ENCODE measurements around the gene PCSK4.
"Not testable (repeated sequence)": the region's sequence is repeated elsewhere in the genome, so short reads cannot be mapped to it uniquely, and the experiment has no call there.

Gene PCSK4

DNA sequence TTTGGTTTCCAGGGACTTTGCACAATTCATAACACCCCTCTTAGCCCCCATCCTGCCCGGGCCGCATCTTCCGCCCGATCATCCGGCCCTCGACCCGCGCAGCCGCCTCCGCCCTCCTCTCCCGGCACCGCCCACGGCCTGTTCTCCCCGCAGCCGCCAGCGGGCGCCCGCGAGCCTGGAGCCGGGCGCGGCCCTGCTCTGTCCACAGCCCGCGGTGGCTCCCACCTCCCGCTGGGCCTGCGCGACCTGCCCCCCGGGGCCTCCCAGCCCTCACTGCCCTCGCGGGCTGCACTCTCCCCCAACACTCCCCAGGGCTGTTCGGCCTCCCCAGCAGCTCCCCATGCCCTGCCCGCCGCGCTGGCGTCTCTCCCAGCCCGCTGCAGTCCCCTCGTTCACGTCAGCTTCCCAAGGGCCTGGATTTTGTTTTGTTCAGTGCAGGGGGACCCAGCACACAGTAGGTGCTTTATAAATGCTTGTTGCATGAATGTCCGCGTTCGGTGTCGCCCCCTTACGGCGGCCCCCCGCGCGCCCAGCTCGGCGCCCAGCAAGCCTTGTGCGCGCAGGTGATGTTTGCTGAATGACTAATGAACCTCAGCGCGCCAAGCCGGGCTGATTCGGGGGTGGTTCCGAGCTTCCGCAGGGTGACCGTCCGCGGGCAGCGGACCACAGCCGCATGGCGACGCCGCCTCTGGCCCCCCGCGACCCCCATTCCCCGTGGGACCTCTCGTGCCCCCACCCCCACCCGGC lies 44.8 kb downstream of the PCSK4 start:
- H3K9me3 Mint-ChIP-seq: no peaks in the 10 kb centered on the region
- peaks cover 35% of the 10 kb centered on the region for H3K27me3 Mint-ChIP-seq
- H3K27ac Mint-ChIP-seq: peak overlapping the region; percentile 86
- peaks cover 29% of the 10 kb centered on the region for H3K36me3 Mint-ChIP-seq (ENCODE audit: low read depth)
- DNase-seq: peak; percentile 89
- H3K4me3 Mint-ChIP-seq: peak overlapping the region; percentile 69
- H3K4me1 Mint-ChIP-seq (ENCODE audit: low read depth): peaks cover 44% of the 10 kb centered on the region

DNA sequence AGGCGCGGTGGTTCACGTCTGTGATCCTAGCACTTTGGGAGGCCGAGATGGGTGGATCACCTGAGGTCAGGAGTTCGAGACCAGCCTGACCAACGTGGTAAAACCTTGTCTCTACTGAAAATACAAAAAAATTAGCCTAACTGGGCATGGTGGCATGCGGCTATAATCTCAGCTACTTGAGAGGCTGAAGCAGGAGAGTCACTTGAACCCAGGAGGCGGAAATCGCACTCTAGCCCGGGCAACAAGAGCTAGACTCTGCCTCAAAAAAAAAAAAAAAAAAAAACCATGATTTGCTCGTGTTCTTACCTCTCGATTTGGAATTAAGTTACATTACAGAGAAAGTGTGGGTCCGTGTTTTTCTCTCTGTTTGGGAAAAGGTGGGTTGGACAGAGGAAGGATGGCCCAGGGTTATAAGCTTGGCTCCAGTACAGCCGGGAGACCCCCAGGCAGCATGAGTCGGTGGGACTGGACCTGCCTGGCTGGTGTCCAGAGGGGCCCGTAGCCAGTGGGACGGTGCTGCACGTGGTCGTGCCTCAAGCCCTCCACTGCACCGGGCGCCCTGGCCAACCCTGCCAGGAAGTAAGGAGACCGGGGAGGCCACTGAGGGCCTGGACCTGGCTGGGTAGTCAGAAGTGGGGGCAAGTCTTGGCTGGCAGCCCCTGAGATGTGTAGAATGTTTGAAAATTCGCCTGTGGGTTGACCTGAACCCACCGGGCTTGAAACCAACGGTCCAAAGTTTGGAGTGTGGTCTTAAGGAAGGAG lies 48.3 kb downstream of the PCSK4 start:
- Mint-ChIP-seq H3K36me3 (ENCODE audit: low read depth) (peaks cover 52% of the 10 kb centered on the region), H3K9me3 (no peaks in the 10 kb centered on the region), H3K27me3 (peaks cover 7% of the 10 kb centered on the region), H3K27ac (peak overlapping the region; percentile 100), H3K4me1 (ENCODE audit: low read depth) (peaks cover 52% of the 10 kb centered on the region), H3K4me3 (peak overlapping the region; percentile 98)
- DNase-seq: no peak

DNA sequence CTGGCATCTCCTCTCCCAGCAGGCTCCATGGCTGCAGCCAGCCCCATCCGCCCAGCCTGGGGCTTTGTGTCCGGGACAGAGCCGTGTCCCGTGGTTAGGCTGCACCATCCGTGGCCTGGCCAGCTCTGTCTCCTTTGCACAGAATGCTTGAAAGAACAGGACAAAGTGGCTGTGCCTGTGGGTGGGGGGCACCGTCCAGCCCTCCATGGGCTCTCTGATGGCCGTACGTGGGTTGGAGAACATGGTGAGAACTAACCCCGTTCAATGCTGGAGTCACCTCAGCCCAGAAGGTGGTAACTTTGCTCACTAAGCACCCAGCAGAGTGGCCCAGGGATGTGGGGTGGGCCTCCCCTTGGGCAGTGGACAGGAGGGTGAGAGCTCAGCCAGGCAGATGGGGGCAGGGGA lies 49.1 kb downstream of the PCSK4 start:
- peaks cover 52% of the 10 kb centered on the region for H3K36me3 Mint-ChIP-seq (ENCODE audit: low read depth)
- peak overlapping the region; percentile 100 for H3K27ac Mint-ChIP-seq
- H3K9me3 Mint-ChIP-seq: no peaks in the 10 kb centered on the region
- H3K27me3 Mint-ChIP-seq: peaks cover 4% of the 10 kb centered on the region
- peaks cover 50% of the 10 kb centered on the region for H3K4me1 Mint-ChIP-seq (ENCODE audit: low read depth)
- no peak for DNase-seq
- H3K4me3 Mint-ChIP-seq: peak overlapping the region; percentile 98

DNA sequence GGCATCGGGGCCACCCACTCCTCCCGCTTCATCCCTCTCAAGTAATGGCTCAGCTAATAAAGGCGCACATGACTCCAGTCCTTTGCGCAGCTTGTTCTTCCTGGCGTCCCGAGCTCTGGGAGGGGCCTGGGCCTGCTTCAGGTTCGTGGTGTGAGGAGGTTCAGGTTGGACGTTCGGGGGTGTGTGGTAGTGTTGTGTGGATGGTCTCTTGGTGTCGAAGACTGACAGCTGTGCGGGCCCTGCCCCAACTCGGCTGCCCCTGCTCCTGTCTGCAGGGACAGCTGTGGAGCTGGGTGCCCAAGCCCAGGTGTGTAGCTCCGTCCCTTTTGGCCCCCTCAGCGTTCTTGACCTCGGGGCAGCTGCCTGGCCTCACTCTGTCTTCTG lies 49.7 kb downstream of the PCSK4 start:
- peaks cover 2% of the 10 kb centered on the region for H3K27me3 Mint-ChIP-seq
- H3K27ac Mint-ChIP-seq: peak overlapping the region; percentile 100
- H3K9me3 Mint-ChIP-seq: no peaks in the 10 kb centered on the region
- peak overlapping the region; percentile 98 for H3K4me3 Mint-ChIP-seq
- no peak for DNase-seq
- H3K36me3 Mint-ChIP-seq (ENCODE audit: low read depth): peaks cover 57% of the 10 kb centered on the region
- H3K4me1 Mint-ChIP-seq (ENCODE audit: low read depth): peaks cover 48% of the 10 kb centered on the region

GRCh38 chr19:1439525-1440417 lies 50.4 kb downstream of the PCSK4 start:
- H3K4me3 Mint-ChIP-seq: peak overlapping the region; percentile 98
- not testable (repeated sequence) for DNase-seq, H3K27me3 Mint-ChIP-seq, H3K9me3 Mint-ChIP-seq
- H3K27ac Mint-ChIP-seq: peak overlapping the region; percentile 100
- H3K4me1 Mint-ChIP-seq (ENCODE audit: low read depth): peaks cover 43% of the 10 kb centered on the region
- H3K36me3 Mint-ChIP-seq (ENCODE audit: low read depth): peaks cover 62% of the 10 kb centered on the region

DNA sequence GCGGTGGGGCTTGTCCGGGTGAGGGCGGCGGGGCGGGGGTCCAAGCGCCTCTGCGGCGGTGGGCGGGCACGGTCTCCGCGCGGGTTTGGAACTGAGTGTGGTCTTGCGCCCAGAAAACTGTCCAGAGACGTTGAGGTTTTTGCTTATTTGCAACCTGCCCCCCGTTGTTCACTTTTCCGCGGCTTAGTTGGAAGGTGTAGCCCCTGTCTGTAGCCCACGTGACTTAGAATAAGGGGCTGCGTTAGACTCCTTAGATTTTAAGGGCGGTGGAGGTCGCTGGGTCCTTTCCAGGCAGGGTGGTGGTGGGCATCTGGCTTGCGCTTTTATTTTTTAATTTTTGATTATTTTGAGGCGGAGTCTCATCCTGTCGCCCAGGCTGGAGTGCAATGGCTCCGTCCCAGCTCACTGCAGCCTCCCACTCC lies 51.2 kb downstream of the PCSK4 start:
- H3K9me3 Mint-ChIP-seq: no peaks in the 10 kb centered on the region
- H3K4me3 Mint-ChIP-seq: peak overlapping the region; percentile 98
- peaks cover 67% of the 10 kb centered on the region for H3K36me3 Mint-ChIP-seq (ENCODE audit: low read depth)
- peaks cover 37% of the 10 kb centered on the region for H3K4me1 Mint-ChIP-seq (ENCODE audit: low read depth)
- no peak for DNase-seq
- H3K27me3 Mint-ChIP-seq: no peaks in the 10 kb centered on the region
- H3K27ac Mint-ChIP-seq: peak overlapping the region; percentile 100

- Mint-ChIP-seq H3K27me3 (no peaks in the 10 kb centered on the region), H3K4me3 (peak within 1 kb of the TSS; percentile 98), H3K27ac (peak within 1 kb of the TSS; percentile 100), H3K36me3 (ENCODE audit: low read depth) (peaks cover 68% of the 10 kb centered on the region), H3K4me1 (ENCODE audit: low read depth) (peaks cover 36% of the 10 kb centered on the region), H3K9me3 (no peaks in the 10 kb centered on the region)
- peak; percentile 96 for DNase-seq
These were observed 51.9 kb downstream of the PCSK4 start, which contains the start of gene RPS15 for GRCh38 chr19:1438035-1438932. TSS of gene RPS15 (plus strand) at chr19:1438396. CDS start at chr19:1438426, 30 bp downstream.

DNA sequence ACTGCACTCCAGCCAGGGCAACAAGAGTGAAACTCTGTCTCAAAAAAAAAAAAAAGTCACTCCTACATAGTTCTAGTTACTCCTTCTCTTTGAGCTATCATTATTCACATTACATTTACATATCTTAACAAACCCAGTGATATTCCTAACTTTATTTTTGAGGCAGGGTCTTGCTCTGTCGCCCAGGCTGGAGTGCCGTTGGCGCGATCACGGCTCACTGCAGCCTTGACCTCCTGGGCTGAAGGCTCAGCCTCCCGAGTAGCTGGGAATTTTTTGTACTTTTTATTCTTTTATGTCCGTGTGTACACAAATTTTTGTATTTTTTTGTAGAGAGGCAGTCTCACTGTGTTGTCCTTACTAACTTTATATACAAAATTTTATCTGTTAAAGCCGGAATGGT lies 52.5 kb downstream of the PCSK4 start:
- Mint-ChIP-seq H3K4me1 (ENCODE audit: low read depth) (peaks cover 34% of the 10 kb centered on the region), H3K4me3 (peak overlapping the region; percentile 98), H3K27me3 (no peaks in the 10 kb centered on the region), H3K9me3 (no peaks in the 10 kb centered on the region), H3K27ac (peak overlapping the region; percentile 100), H3K36me3 (ENCODE audit: low read depth) (peaks cover 68% of the 10 kb centered on the region)
- DNase-seq: no peak

- Mint-ChIP-seq H3K4me1 (ENCODE audit: low read depth) (peaks cover 17% of the 10 kb centered on the region), H3K36me3 (ENCODE audit: low read depth) (peaks cover 67% of the 10 kb centered on the region), H3K27ac (no peak overlapping the region), H3K4me3 (no peak overlapping the region), H3K27me3 (no peaks in the 10 kb centered on the region), H3K9me3 (no peaks in the 10 kb centered on the region)
- no peak for DNase-seq
These were observed 54.7 kb downstream of the PCSK4 start for GRCh38 chr19:1435378-1435989.

DNA sequence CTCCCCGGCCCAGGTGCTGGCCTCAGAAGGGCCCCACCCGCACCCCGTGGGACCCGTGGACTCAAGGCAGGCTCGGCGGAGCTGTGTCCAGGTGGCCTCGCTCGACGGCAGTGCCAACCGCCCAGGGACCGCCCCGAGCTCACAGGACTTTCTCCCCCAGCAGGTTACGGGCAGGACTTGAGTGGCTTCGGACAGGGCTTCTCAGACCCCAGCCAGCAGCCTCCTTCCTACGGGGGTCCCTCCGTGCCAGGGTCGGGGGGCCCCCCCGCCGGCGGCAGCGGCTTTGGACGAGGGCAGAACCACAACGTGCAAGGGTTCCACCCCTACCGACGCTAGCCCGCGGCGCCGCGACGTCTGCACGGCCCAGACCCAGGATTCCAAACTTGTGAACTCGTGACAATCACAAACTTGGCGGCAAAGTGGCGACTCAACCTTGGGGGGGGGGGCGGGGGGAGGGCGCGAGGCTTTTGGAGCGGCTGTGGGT lies 55.5 kb downstream of the PCSK4 start:
- H3K9me3 Mint-ChIP-seq: no peaks in the 10 kb centered on the region
- H3K27me3 Mint-ChIP-seq: no peaks in the 10 kb centered on the region
- H3K4me1 Mint-ChIP-seq (ENCODE audit: low read depth): peaks cover 8% of the 10 kb centered on the region
- H3K4me3 Mint-ChIP-seq: no peak overlapping the region
- H3K27ac Mint-ChIP-seq: no peak overlapping the region
- peaks cover 66% of the 10 kb centered on the region for H3K36me3 Mint-ChIP-seq (ENCODE audit: low read depth)
- no peak for DNase-seq

DNA sequence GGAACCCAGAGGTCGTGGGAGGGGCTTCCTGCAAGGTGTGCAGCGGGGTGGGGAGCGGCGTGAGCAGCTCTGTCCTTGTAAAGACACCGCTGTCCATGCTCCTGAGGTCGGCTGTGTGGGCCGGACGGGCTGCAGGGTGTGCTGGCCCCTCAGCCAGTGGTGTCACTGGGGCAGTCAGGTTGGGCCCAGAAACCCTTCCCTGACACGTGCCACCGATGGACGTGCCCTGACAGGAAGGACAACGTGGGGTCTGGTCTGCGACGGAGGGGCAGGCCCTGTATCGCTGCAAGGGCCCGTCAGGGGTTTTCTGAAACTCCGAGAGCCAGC lies 56.1 kb downstream of the PCSK4 start:
- peaks cover 7% of the 10 kb centered on the region for H3K4me1 Mint-ChIP-seq (ENCODE audit: low read depth)
- no peaks in the 10 kb centered on the region for H3K9me3 Mint-ChIP-seq
- DNase-seq: no peak
- no peak overlapping the region for H3K27ac Mint-ChIP-seq
- no peak overlapping the region for H3K4me3 Mint-ChIP-seq
- peaks cover 63% of the 10 kb centered on the region for H3K36me3 Mint-ChIP-seq (ENCODE audit: low read depth)
- H3K27me3 Mint-ChIP-seq: no peaks in the 10 kb centered on the region

DNA sequence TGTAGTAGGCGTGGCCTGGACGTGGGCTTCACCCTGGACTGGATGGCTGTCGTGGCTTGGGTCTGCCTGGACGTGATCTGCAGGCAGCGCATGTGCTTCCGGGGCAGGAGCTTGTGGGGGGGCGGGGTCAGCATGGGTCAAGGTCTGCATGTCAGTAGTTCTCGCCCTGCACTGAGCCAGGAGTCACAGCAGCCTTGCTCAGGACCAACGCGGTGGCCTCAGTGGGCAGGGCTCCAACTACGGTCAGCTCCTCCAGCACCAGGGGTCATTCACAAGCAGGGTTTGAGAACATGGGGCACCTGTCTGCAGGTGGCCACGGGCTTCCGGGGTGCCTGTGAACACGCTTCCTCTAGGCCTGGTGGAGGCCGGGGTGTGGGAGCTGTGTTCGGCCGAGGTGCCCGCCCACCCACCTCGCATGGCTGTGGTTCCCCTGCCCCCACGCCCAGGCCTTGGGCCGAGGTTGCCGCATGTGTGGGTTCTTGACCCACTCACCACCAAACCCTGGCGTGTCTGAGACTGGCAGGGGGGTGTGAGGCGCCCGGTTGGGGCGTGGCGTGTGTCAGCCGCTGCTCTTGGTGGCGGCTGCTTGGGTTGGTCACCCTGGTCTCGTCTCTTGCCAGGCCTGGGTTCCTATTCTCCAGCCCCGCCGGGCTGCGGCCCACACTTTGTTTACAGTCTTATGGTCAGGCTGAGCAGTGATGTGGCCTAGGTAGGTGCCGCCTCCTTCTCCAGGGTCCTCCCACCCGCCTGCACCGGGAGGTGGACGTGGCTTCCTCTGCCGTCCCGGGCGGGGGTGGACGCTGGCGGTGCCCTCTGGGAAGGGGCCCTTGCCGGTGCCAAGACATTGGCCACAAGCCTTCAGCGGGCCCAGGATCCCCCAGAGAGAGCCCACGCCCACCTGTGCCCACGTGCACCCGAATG lies 56.8 kb downstream of the PCSK4 start:
- Mint-ChIP-seq H3K4me1 (ENCODE audit: low read depth) (peaks cover 7% of the 10 kb centered on the region), H3K9me3 (no peaks in the 10 kb centered on the region), H3K4me3 (no peak overlapping the region), H3K36me3 (ENCODE audit: low read depth) (peaks cover 62% of the 10 kb centered on the region), H3K27ac (peak overlapping the region; percentile 11), H3K27me3 (no peaks in the 10 kb centered on the region)
- DNase-seq: no peak
